Kidney (tissue), 14 donors: Measurements from ENCODE around the gene ETS1. TPM values are rescaled to one million over a fixed set of nuclear protein-coding genes. Genes with fewer than 3 reads are reported as not detected.

Experiments used
- DNase-seq, 5 donors: peaks; one replicate each; pipeline ENCODE4 v3.0.0-alpha.2; 2013 to 2020
- FAIRE-seq: peaks from 2 replicates; lab custom pipeline; 2012; peaks lifted over from hg19 to GRCh38; lab: Jason Lieb, UNC
- H3K27ac ChIP-seq, 2 donors: one replicate each; pipeline ENCODE4 v1.7.0; 2013; ENCODE audit warnings: low read depth in 2 of 2, low read length in 2 of 2, inconsistent platforms in 1 of 2
- H3K27me3 ChIP-seq: one replicate; pipeline ENCODE4 v1.7.1; 2013; ENCODE audit warnings: low read length, inconsistent platforms; ENCODE audit not compliant: control insufficient read depth, insufficient read depth
- H3K36me3 ChIP-seq, 3 donors: one replicate each; pipeline versions ENCODE4 v1.7.0 to v1.7.1; 2013; ENCODE audit warnings: low read length in 3 of 3, control low read depth in 1 of 3, inconsistent platforms in 1 of 3; ENCODE audit not compliant: insufficient read depth in 3 of 3, control insufficient read depth in 2 of 3
- H3K4me1 ChIP-seq, 3 donors: one replicate each; pipeline versions ENCODE4 v1.7.0 to v1.7.1; 2013; ENCODE audit warnings: low read length in 3 of 3, inconsistent platforms in 1 of 3, low read depth in 1 of 3; ENCODE audit not compliant: control insufficient read depth in 2 of 3, insufficient read depth in 2 of 3
- H3K4me3 ChIP-seq, 3 donors: one replicate each; pipeline versions ENCODE4 v1.7.0 to v1.8.1; 2013; ENCODE audit warnings: low read length in 3 of 3, control low read depth in 1 of 3, inconsistent platforms in 1 of 3
- H3K9ac ChIP-seq, 3 donors: one replicate each; pipeline versions ENCODE4 v1.7.0 to v1.7.1; 2013; ENCODE audit warnings: low read length in 3 of 3, control low read depth in 1 of 3, inconsistent platforms in 1 of 3
- H3K9me3 ChIP-seq, 3 donors: one replicate each; pipeline versions ENCODE4 v1.7.0 to v1.7.1; 2013; ENCODE audit warnings: low read length in 3 of 3, control low read depth in 1 of 3, inconsistent platforms in 1 of 3; ENCODE audit not compliant: control insufficient read depth in 2 of 3, insufficient read depth in 1 of 3
- intact Hi-C: fragments of 100-400 bp; cut with DNase I; formaldehyde crosslinking; loops from one replicate; pipeline ENCODE4 v1.11.1; 2022
- microRNA-seq: library from miRNA; unstranded; fragments of <30 nt; microRNA quantifications from one replicate; pipeline ENCODE4 v1.2.0, GENCODE V29; 2020
- polyA plus RNA-seq: library from polyadenylated mRNA; stranded (reverse); fragments of 350-450 nt; fragmentation: Illumina TruSeq; extraction: RNeasy Lipid Tissue Mini Kit (QIAGEN cat#74804); gene quantifications from one replicate; pipeline ENCODE4 v1.2.3, GENCODE V29; 2014; ENCODE audit warnings: low read depth, low replicate concordance; ENCODE audit not compliant: insufficient read depth
- total RNA-seq: library from RNA; stranded (reverse); fragmentation: NEBNext Ultra II Directional; extraction: Animal tissue kit (Norgen Biotek cat#: 25700); gene quantifications from one replicate; pipeline ENCODE4 v1.2.1, GENCODE V29; 2021
- TF ChIP-seq, protein P1 (sequence below): IDR thresholded peaks from 3 replicates; pipeline ENCODE4 v1.5.1; 2012; ENCODE audit warnings: mild to moderate bottlenecking, moderate library complexity, borderline replicate concordance; ENCODE audit not compliant: insufficient read depth; ENCODE audit errors: extremely low read depth
- donor health status: control.
- donor health status: control.
- donor health status: control.
- donor health status: control.
- donor health status: control.
- donor health status: DM: yes; HTN: yes; CAD: no.
- donor health status: Normal renal cell carcinoma (clear cell type).

ETS1 gene
- total and polyA plus RNA-seq, 2 donors from 2014 or later: 23.5 to 124 TPM

DNA sequence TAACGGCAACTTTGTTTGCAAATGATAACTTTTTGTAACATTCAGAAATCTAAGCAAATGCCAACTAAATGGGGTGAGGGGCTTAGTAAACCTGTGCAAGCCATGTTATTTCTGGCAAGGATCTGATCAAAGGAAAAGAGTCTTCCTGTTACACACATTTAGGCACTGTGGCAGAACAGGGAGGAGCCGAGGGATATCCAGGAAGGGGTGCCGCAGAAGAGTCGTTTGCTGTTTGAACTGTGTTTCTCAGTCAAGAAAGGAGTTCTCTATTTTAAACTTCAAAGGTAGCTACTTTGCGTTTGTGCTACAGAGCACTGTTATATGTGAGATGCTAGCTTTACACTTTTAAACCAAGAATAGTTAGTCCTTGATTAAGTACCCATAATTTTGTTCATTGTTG, 175.5 kb downstream of the ETS1 start:
- peak overlapping the region; percentile 44 to 57 for H3K27ac ChIP-seq
- FAIRE-seq (no peak), DNase-seq (no peak)
- H3K27me3 ChIP-seq: no peaks in the 10 kb centered on the region
- peaks cover 0 to 10% (median 0%) of the 10 kb centered on the region in 3 donors for H3K4me1 ChIP-seq
- intact Hi-C loops: no loop called here
- H3K9me3 ChIP-seq: no peaks in the 10 kb centered on the region
- H3K4me3 ChIP-seq: peak overlapping the region in 1 of 3 donors; percentile 10
- H3K9ac ChIP-seq: no peak overlapping the region
- TF ChIP-seq, protein P1, sequence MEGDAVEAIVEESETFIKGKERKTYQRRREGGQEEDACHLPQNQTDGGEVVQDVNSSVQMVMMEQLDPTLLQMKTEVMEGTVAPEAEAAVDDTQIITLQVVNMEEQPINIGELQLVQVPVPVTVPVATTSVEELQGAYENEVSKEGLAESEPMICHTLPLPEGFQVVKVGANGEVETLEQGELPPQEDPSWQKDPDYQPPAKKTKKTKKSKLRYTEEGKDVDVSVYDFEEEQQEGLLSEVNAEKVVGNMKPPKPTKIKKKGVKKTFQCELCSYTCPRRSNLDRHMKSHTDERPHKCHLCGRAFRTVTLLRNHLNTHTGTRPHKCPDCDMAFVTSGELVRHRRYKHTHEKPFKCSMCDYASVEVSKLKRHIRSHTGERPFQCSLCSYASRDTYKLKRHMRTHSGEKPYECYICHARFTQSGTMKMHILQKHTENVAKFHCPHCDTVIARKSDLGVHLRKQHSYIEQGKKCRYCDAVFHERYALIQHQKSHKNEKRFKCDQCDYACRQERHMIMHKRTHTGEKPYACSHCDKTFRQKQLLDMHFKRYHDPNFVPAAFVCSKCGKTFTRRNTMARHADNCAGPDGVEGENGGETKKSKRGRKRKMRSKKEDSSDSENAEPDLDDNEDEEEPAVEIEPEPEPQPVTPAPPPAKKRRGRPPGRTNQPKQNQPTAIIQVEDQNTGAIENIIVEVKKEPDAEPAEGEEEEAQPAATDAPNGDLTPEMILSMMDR: no peak
- H3K36me3 ChIP-seq: no peaks in the 10 kb centered on the region

DNA sequence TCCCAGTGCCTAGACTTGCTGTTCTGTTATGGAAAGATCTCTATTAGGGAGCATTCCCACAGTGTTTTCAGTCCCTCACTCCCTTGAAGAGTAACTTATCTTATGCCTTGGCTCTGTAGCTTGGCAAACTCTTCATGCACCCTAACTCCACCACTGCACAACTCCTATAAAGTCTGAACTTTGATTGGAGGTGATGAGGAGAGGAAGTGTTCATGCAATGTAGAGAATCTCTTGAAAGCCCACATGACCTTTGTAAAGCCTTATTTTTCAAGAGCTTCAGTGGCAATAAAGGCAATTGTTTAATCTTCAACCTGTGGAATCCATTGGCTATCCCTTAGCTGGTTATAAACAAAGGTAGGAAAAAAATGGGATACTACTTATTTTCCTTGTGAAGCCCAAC, 176.2 kb downstream of the ETS1 start:
- Histone ChIP-seq H3K9me3 (no peaks in the 10 kb centered on the region), H3K4me1 (peaks cover 0 to 10% (median 0%) of the 10 kb centered on the region in 3 donors), H3K36me3 (no peaks in the 10 kb centered on the region), H3K9ac (no peak overlapping the region), H3K27me3 (no peaks in the 10 kb centered on the region), H3K4me3 (no peak overlapping the region), H3K27ac (no peak overlapping the region)
- FAIRE-seq (no peak), DNase-seq (no peak)
- intact Hi-C loops: no loop called here
- TF ChIP-seq, protein P1: no peak

DNA sequence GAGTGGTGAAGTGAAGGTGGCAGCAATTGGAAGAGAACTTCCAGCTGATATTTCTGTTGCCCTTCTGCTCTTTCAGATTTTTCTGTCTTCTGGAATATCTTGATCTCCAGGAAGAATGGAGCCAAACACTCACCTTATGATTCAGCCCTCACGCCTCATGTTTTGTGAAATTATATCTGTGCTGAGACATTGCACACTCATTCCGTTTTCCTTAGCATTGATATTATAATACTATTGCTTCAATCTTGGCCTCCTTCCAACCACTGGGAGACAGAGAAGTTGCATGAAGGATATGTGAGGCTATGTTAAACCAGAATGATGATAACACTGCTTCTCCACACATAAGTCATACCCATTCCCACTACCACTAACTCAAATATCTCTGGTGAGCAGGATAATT, 177.9 kb downstream of the ETS1 start:
- Histone ChIP-seq H3K4me3 (no peak overlapping the region), H3K27ac (no peak overlapping the region), H3K9ac (no peak overlapping the region), H3K27me3 (no peaks in the 10 kb centered on the region), H3K4me1 (peaks cover 0 to 10% (median 0%) of the 10 kb centered on the region in 3 donors), H3K9me3 (no peaks in the 10 kb centered on the region), H3K36me3 (no peaks in the 10 kb centered on the region)
- FAIRE-seq: no peak
- intact Hi-C loops: no loop called here
- DNase-seq: no peak
- TF ChIP-seq, protein P1: no peak

Small RNA genes lying within 50 kb of the gene (microRNA-seq; reads per million reads assigned to microRNA genes)
- not detected for gene MIR6090

Other genes starting within 250 kb of the ETS1 start
- 28.2 TPM for gene FLI1, start 106.5 kb upstream of the ETS1 start, total RNA-seq
- gene FLI1, start 106.5 kb upstream of the ETS1 start, polyA plus RNA-seq: 5.7 TPM